ENCODE measurements around the gene MAMLD1. TPM values are rescaled to one million over a fixed set of nuclear protein-coding genes. Genes with fewer than 3 reads are reported as not detected.

The MAMLD1 gene
- total RNA-seq, 1 experiment from 2014 or later = 0.30 TPM

DNA sequence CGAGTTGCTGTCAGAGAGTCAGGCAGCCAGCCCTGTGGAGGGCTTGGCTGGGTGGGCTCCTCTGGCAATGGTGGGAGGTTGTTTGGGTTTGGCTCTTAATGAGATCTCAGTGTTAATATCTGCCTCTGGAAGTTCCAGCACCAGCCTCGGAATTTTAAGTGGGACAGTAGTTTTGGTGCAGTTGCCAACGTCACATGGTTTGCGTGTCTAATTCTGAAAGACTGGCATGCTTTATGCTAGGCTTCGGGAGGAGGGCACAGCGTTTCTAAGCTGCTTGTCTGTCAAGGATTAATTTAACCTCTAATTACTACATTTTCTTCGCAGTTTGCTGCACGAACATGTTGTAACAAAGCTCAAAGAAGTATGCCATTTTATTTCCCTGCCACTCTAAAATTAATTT is 9.2 kb downstream of the MAMLD1 start:
- in situ Hi-C loops (cut with HindIII; ENCODE audit: low pct_unique_long_range_greater_than_20kb, low sequenced_read_pairs) = no loop called here
- DNase-seq (ENCODE audit: low read depth) = no peak

DNA sequence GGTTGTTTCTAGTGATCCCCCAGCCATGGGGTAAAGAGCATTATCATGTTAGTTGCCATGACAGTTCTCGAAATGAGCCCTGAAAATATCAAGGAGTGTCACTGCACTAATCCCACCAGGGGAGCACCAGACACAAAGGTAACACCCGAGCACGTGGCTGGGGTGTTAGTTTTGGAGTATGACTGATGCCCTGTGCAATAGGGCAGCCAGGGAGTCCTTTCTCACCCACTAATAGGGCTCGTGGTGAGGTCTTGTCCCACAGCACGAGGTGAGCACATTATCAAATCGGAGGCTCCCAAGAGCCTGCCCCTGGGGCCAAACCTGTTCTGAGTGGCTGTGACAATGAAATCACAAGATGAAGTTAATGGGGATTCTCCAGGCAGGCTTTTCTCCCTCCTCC is 9.6 kb downstream of the MAMLD1 start:
- in situ Hi-C loops (cut with HindIII; ENCODE audit: low pct_unique_long_range_greater_than_20kb, low sequenced_read_pairs) = no loop called here
- DNase-seq (ENCODE audit: low read depth) = no peak

DNA sequence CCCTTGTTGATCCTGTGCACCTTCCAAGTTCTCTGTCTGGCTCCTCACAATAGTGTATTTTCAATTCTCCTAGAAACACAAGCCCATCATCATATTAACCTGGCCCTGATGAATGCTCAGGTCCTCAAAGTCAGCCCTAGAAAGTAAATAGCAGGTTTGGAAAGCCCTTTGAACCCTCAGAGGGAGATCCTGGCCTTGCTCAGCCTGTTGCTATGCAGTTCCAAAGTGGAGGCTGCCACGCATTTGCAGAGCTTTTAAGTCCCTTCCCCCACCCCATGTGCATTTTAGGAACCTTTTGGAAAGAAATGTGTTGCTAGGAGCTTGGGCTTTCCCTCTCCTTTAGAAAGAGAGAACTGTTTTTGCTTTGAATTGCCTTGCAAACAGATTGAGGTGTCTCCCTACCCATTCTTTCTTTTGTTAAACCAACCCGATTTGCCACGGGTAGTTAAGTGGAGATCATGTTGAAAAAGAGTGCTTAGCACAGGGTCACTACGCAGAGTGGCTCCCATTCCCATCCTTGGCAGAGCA is 12.2 kb downstream of the MAMLD1 start:
- no peak for DNase-seq (ENCODE audit: low read depth)
- in situ Hi-C loops (cut with HindIII; ENCODE audit: low pct_unique_long_range_greater_than_20kb, low sequenced_read_pairs) = no loop called here

- in situ Hi-C loops (cut with HindIII; ENCODE audit: low pct_unique_long_range_greater_than_20kb, low sequenced_read_pairs) = no loop called here
- no peak for DNase-seq (ENCODE audit: low read depth)
These were observed 13.9 kb downstream of the MAMLD1 start for GRCh38 chrX:150377005-150377404.

- in situ Hi-C loops (cut with HindIII; ENCODE audit: low pct_unique_long_range_greater_than_20kb, low sequenced_read_pairs) = no loop called here
- DNase-seq (ENCODE audit: low read depth) = no peak
These were observed 41.9 kb downstream of the MAMLD1 start for GRCh38 chrX:150405006-150405405.

- in situ Hi-C loops (cut with HindIII; ENCODE audit: low pct_unique_long_range_greater_than_20kb, low sequenced_read_pairs) = no loop called here
- DNase-seq (ENCODE audit: low read depth) = no peak
These were observed 42.5 kb downstream of the MAMLD1 start for GRCh38 chrX:150405576-150405975.

- no peak for DNase-seq (ENCODE audit: low read depth)
- in situ Hi-C loops (cut with HindIII; ENCODE audit: low pct_unique_long_range_greater_than_20kb, low sequenced_read_pairs) = no loop called here
These were observed 43.5 kb downstream of the MAMLD1 start for GRCh38 chrX:150406596-150406995.

GRCh38 chrX:150408007-150408406 is 44.9 kb downstream of the MAMLD1 start:
- in situ Hi-C loops (cut with HindIII; ENCODE audit: low pct_unique_long_range_greater_than_20kb, low sequenced_read_pairs) = no loop called here
- DNase-seq (ENCODE audit: low read depth) = no peak

DNA sequence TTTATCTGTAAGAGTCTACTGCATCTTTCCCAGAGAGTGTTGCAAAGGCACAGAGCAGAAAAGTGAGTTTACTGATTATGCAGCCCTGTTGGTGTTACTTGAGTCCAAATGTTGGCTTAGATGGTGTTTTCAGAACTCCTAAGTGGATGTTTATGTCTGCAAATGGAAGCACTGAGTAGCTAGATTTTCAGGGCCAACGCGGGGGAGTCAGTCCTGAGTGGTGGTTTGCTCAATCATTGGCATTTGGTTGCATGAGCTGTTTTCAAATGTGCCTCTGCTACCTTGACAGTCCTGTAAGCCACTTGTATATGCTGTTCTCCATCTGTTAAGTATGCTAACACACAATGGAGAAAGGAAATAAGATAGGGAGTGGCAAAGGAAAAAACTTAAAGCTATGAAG is 45.4 kb downstream of the MAMLD1 start:
- in situ Hi-C loops (cut with HindIII; ENCODE audit: low pct_unique_long_range_greater_than_20kb, low sequenced_read_pairs) = no loop called here
- no peak for DNase-seq (ENCODE audit: low read depth)

DNA sequence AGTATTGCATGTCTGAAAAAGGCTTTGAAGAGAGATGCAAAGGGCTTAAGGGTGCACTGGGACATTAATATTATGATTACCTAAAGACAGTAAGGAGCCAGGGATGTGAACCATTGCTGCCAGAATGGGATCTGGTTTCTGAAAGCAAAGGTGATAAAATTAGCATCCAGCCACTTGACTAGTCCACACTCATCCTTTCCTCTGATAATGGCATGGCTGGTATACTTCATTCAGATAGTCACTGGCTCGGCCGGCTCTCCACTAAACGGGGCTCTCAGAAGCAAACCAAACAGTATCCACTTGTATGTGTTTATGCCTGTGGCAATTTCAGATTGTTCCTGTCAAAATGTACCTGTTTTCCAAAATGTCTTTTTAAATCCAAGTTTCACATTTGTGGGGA is 46.4 kb downstream of the MAMLD1 start:
- in situ Hi-C loops (cut with HindIII; ENCODE audit: low pct_unique_long_range_greater_than_20kb, low sequenced_read_pairs) = no loop called here
- no peak for DNase-seq (ENCODE audit: low read depth)

GRCh38 chrX:150409964-150410363 is 46.8 kb downstream of the MAMLD1 start:
- in situ Hi-C loops (cut with HindIII; ENCODE audit: low pct_unique_long_range_greater_than_20kb, low sequenced_read_pairs) = no loop called here
- no peak for DNase-seq (ENCODE audit: low read depth)

- DNase-seq (ENCODE audit: low read depth) = no peak
- in situ Hi-C loops (cut with HindIII; ENCODE audit: low pct_unique_long_range_greater_than_20kb, low sequenced_read_pairs) = no loop called here
These were observed 47.4 kb downstream of the MAMLD1 start for GRCh38 chrX:150410513-150410912.

GRCh38 chrX:150411656-150412055 is 48.5 kb downstream of the MAMLD1 start:
- in situ Hi-C loops (cut with HindIII; ENCODE audit: low pct_unique_long_range_greater_than_20kb, low sequenced_read_pairs) = no loop called here

DNA sequence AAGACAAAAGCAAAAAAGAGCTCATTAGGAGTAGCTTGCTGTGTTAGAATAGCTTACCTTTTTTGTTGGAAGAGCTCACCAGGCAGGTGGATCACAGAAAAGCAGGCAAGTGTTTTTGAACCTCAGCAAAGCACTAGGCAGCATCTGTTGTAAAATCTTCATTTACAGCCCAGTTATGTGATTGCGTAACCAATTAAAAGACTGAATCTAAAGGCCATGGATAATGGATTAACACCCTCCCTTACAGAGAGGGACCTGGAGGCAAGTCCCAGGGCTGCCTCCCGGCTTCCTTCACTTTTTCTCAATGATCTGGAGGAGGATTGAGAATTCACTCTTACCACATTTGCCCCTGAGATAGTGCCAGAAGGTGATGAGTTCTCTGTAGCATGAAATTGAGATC is 51.1 kb downstream of the MAMLD1 start:
- DNase-seq (ENCODE audit: low read depth) = no peak
- in situ Hi-C loops (cut with HindIII; ENCODE audit: low pct_unique_long_range_greater_than_20kb, low sequenced_read_pairs) = no loop called here

More at GRCh38 chrX:150411656-150412055, 48.5 kb downstream of the MAMLD1 start:
- no peak for DNase-seq (ENCODE audit: low read depth)

DNA sequence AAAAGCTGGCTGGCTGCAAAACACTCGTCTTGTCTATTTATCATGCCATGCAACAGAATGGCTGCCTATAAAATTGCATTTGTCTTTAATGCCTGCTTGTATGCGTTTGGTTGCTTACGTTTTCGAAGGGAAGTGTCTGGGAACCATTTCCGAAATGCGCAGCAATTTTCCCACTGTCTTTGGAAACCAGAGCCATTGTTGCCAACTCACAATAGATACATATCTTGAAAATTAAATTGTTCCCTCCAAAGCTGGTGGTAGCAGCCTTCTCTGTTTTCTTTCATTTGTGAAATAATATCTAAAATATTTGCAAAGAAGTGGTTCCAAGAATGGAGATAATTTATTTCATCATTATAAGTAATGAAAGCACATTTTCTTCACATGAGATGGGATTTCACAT is 53.4 kb downstream of the MAMLD1 start:
- no peak for DNase-seq (ENCODE audit: low read depth)
- in situ Hi-C loops (cut with HindIII; ENCODE audit: low pct_unique_long_range_greater_than_20kb, low sequenced_read_pairs) = no loop called here

GRCh38 chrX:150421816-150422215 is 58.7 kb downstream of the MAMLD1 start:
- DNase-seq (ENCODE audit: low read depth) = no peak
- in situ Hi-C loops (cut with HindIII; ENCODE audit: low pct_unique_long_range_greater_than_20kb, low sequenced_read_pairs) = no loop called here

DNA sequence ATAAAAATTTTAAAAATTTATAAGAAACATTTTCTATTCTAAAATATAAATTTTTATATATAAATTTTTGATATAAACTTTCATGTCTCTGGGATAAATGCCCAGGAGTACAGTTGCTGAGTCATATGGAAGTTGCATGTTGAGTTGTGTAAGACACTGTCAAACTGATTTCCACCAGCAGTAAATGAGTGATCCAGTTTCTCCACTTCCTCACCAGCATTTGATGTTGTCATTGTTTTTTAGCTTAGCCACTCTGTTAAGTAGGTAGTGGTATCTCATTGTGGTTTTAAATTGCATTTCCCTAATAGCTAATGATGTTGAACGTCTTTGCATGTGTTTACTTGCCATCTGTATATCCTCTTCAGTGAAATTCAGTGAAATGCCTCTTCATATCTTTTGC is 66.5 kb downstream of the MAMLD1 start:
- in situ Hi-C loops (cut with HindIII; ENCODE audit: low pct_unique_long_range_greater_than_20kb, low sequenced_read_pairs) = no loop called here
- no peak for DNase-seq (ENCODE audit: low read depth)

DNA sequence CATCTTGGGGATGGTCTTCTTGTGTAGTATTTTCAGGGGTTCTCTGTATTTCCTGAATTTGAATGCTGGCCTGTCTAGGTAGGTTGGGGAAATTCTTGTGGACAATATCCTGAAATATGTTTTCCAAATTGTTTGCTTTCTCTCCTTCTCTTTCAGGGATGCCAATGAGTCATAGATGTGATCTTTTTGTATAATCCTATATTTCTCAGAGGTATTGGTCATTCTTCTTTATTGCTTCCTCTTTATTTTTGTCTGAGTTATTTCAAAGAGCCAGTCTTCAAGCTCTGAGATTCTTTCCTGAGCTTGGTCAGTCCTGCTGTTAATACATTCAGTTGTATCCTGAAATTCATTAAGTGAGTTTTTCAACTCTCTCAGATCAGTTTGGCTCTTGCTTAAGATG is 73.1 kb downstream of the MAMLD1 start:
- in situ Hi-C loops (cut with HindIII; ENCODE audit: low pct_unique_long_range_greater_than_20kb, low sequenced_read_pairs) = no loop called here
- DNase-seq (ENCODE audit: low read depth) = no peak

- in situ Hi-C loops (cut with HindIII; ENCODE audit: low pct_unique_long_range_greater_than_20kb, low sequenced_read_pairs) = no loop called here
These were observed 75.0 kb downstream of the MAMLD1 start for GRCh38 chrX:150438165-150438564.

GRCh38 chrX:150446151-150446550 is 83.0 kb downstream of the MAMLD1 start:
- DNase-seq (ENCODE audit: low read depth) = no peak
- in situ Hi-C loops (cut with HindIII; ENCODE audit: low pct_unique_long_range_greater_than_20kb, low sequenced_read_pairs) = no loop called here

More at GRCh38 chrX:150438165-150438564, 75.0 kb downstream of the MAMLD1 start:
- DNase-seq (ENCODE audit: low read depth) = no peak

DNA sequence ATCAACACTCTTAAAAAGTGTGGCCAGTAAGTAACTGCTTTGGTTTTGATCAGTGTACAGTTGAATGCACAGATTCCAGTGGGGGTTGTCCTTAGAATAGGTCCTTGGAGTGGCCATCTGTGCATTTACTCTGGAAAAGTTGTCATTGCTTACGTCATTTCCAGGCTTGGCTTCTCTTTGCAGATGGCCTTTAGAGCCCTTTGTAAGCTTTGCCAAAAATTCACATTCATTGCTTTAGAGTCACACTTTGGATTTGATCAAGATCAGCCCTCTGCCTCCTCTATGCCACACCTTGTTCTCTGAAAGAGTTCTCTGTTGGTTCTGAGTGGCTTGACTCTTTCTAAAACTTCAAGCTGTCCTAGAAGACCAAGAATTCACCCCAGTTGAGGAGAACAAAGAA is 83.9 kb downstream of the MAMLD1 start:
- in situ Hi-C loops (cut with HindIII; ENCODE audit: low pct_unique_long_range_greater_than_20kb, low sequenced_read_pairs) = no loop called here
- DNase-seq (ENCODE audit: low read depth) = no peak

All from Caki2 (cell line).